Urothelium cell line (cell line): ENCODE measurements around the gene CASD1.
A peak's percentile ranks its signal among the peaks of the same experiment; 100 is the strongest.

ENCODE experiments used
- DNase-seq: peaks from one replicate; pipeline ENCODE4 v3.0.0; 2011; ENCODE audit warnings: low spot score, mixed read lengths
- FAIRE-seq: peaks from 2 replicates; lab custom pipeline; 2011; peaks lifted over from hg19 to GRCh38; lab: Jason Lieb, UNC

CASD1 gene

GRCh38 chr7:94509264-94509886 is at the start of gene CASD1:
Gene CASD1, plus strand, starts transcription at chr7:94509809. Its CDS starts 276 bp downstream, at chr7:94510085.
- DNase-seq (peak; percentile 87), FAIRE-seq (no peak)

GRCh38 chr7:94466516-94466915 is 43.1 kb upstream of the CASD1 start:
- FAIRE-seq: no peak
- DNase-seq: no peak

- no peak for DNase-seq
Observed at GRCh38 chr7:94471604-94472003, 38.0 kb upstream of the CASD1 start.

GRCh38 chr7:94472608-94473007 is 37.0 kb upstream of the CASD1 start:
- DNase-seq (no peak), FAIRE-seq (no peak)

More at GRCh38 chr7:94471604-94472003, 38.0 kb upstream of the CASD1 start:
- FAIRE-seq: no peak

- FAIRE-seq: no peak
Observed at GRCh38 chr7:94476251-94476840, 33.3 kb upstream of the CASD1 start.

GRCh38 chr7:94477878-94478277 is 31.7 kb upstream of the CASD1 start:
- no peak for DNase-seq
- no peak for FAIRE-seq

More at GRCh38 chr7:94476251-94476840, 33.3 kb upstream of the CASD1 start:
- DNase-seq: no peak

- FAIRE-seq: no peak
Observed at GRCh38 chr7:94478648-94479214, 30.9 kb upstream of the CASD1 start.

GRCh38 chr7:94481279-94481678 is 28.3 kb upstream of the CASD1 start:
- FAIRE-seq (no peak), DNase-seq (no peak)

More at GRCh38 chr7:94478648-94479214, 30.9 kb upstream of the CASD1 start:
- no peak for DNase-seq

- FAIRE-seq (no peak), DNase-seq (no peak)
Observed at GRCh38 chr7:94482796-94483195, 26.8 kb upstream of the CASD1 start.

GRCh38 chr7:94483843-94484242 is 25.8 kb upstream of the CASD1 start:
- no peak for DNase-seq
- no peak for FAIRE-seq

- no peak for DNase-seq
- FAIRE-seq: no peak
Observed at GRCh38 chr7:94486216-94486615, 23.4 kb upstream of the CASD1 start.

- DNase-seq (no peak), FAIRE-seq (no peak)
Observed at GRCh38 chr7:94491410-94491809, 18.2 kb upstream of the CASD1 start.

- no peak for FAIRE-seq
- DNase-seq: no peak
Observed at GRCh38 chr7:94492601-94493000, 17.0 kb upstream of the CASD1 start.

GRCh38 chr7:94497874-94498670 is 11.5 kb upstream of the CASD1 start:
- DNase-seq: no peak
- no peak for FAIRE-seq

GRCh38 chr7:94498918-94499317 is 10.7 kb upstream of the CASD1 start:
- no peak for DNase-seq
- FAIRE-seq: no peak

GRCh38 chr7:94507462-94507861 is 2.1 kb upstream of the CASD1 start:
- DNase-seq (no peak), FAIRE-seq (no peak)

GRCh38 chr7:94507962-94508361 is 1.6 kb upstream of the CASD1 start:
- DNase-seq (no peak), FAIRE-seq (no peak)

GRCh38 chr7:94509887-94510581 is 425 bp downstream of the CASD1 start:
- FAIRE-seq: peak; percentile 88
- peak; percentile 89 for DNase-seq

GRCh38 chr7:94510582-94511496 is 1.2 kb downstream of the CASD1 start:
- DNase-seq: peak; percentile 75
- no peak for FAIRE-seq

- no peak for DNase-seq
- FAIRE-seq: no peak
Observed at GRCh38 chr7:94511718-94512117, 2.1 kb downstream of the CASD1 start.
